Measurements from ENCODE around the gene DBI.

GRCh38 chr2:119377993-119378345, 11.2 kb downstream of the DBI start:
- TF ChIP-seq REST (IDR thresholded peaks at IDR 0.05; ENCODE audit: insufficient read depth in 1 of 2, low read depth in 2 of 2, low read length in 2 of 2) (no peak), TAF1 (IDR thresholded peaks at IDR 0.05; ENCODE audit: borderline replicate concordance, insufficient read depth, low read length) (no peak), SIN3A (IDR thresholded peaks at IDR 0.05; ENCODE audit: borderline replicate concordance, insufficient read depth, low read length) (no peak), POLR2AphosphoS5 (IDR thresholded peaks at IDR 0.05; ENCODE audit: low read depth, low read length) (no peak), FOXP2 (optimal IDR thresholded peaks at IDR 0.05; ENCODE audit: borderline replicate concordance, extremely low read depth, extremely low read length, insufficient read depth) (no peak)

Measured in PFSK-1 (cell line).